HG03378 (cell line): Measurements from ENCODE around the gene MAST3.

Experiments used
- ATAC-seq: cut with Tn5 transposase; IDR thresholded peaks from one replicate; pipeline ENCODE4 v1.9.1; 2021; ENCODE audit warnings: mild to moderate bottlenecking, moderate library complexity; ENCODE audit not compliant: unreplicated experiment

MAST3 gene

GRCh38 chr19:18097217-18097992 lies at the start of gene MAST3:
TSS of gene MAST3 (plus strand) at chr19:18097778. CDS start at chr19:18097793, 15 bp downstream.
- ATAC-seq, result no peak

GRCh38 chr19:18049385-18049784 lies 48.2 kb upstream of the MAST3 start:
- ATAC-seq, result no peak

GRCh38 chr19:18051887-18052286 lies 45.7 kb upstream of the MAST3 start:
- no peak for ATAC-seq

- no peak for ATAC-seq
These were observed 43.9 kb upstream of the MAST3 start for GRCh38 chr19:18053576-18054219.

- ATAC-seq, result no peak
These were observed 41.6 kb upstream of the MAST3 start for GRCh38 chr19:18055967-18056366.

GRCh38 chr19:18057557-18057956 lies 40.0 kb upstream of the MAST3 start:
- ATAC-seq, result no peak

GRCh38 chr19:18058208-18059009 lies 39.2 kb upstream of the MAST3 start:
- ATAC-seq, result no peak

- ATAC-seq, result no peak
These were observed 38.3 kb upstream of the MAST3 start for GRCh38 chr19:18059297-18059696.

- no peak for ATAC-seq
These were observed 37.7 kb upstream of the MAST3 start for GRCh38 chr19:18059902-18060301.

- ATAC-seq, result no peak
These were observed 37.1 kb upstream of the MAST3 start for GRCh38 chr19:18060472-18060871.

GRCh38 chr19:18062028-18062427 lies 35.5 kb upstream of the MAST3 start:
- ATAC-seq, result no peak

GRCh38 chr19:18063463-18063862 lies 34.1 kb upstream of the MAST3 start:
- ATAC-seq, result no peak

GRCh38 chr19:18065173-18065495 lies 32.4 kb upstream of the MAST3 start:
- ATAC-seq, result no peak

GRCh38 chr19:18068395-18068794 lies 29.2 kb upstream of the MAST3 start:
- no peak for ATAC-seq

GRCh38 chr19:18069383-18069782 lies 28.2 kb upstream of the MAST3 start:
- ATAC-seq, result no peak

GRCh38 chr19:18070181-18070580 lies 27.4 kb upstream of the MAST3 start:
- ATAC-seq, result no peak

- ATAC-seq, result no peak
These were observed 25.2 kb upstream of the MAST3 start for GRCh38 chr19:18072335-18072734.

GRCh38 chr19:18073197-18073596 lies 24.4 kb upstream of the MAST3 start:
- ATAC-seq, result no peak

GRCh38 chr19:18074192-18074591 lies 23.4 kb upstream of the MAST3 start:
- ATAC-seq, result no peak

GRCh38 chr19:18083929-18084684 lies 13.5 kb upstream of the MAST3 start:
- no peak for ATAC-seq
